Adrenal gland (tissue), 5 donors: ENCODE measurements around the gene CCR9.

Experiments
- POLR2A ChIP-seq, 2 donors: fragments of 450-650 bp; IDR thresholded peaks; one replicate each; pipeline ENCODE4 v1.6.1; 2017; ENCODE audit warnings: antibody characterized with exemption in 2 of 2, mild to moderate bottlenecking in 2 of 2, moderate library complexity in 1 of 2
- TF ChIP-seq, protein P1 (sequence below), 6 experiments: fragments of 450-650 bp in 4 of 6; fragments of 200-600 bp in 2 of 6; sonication (generic) in 1 of 6; IDR thresholded peaks; 1 replicate in 5 of 6; 2 replicates in 1 of 6; pipeline versions ENCODE4 v1.5.1 to v1.8.0; 2016 to 2021; ENCODE audit warnings: antibody characterized with exemption in 6 of 6, mild to moderate bottlenecking in 2 of 6, moderate library complexity in 1 of 6
- donor health status: DM: no; HTN: no; CAD: no.

DNA sequence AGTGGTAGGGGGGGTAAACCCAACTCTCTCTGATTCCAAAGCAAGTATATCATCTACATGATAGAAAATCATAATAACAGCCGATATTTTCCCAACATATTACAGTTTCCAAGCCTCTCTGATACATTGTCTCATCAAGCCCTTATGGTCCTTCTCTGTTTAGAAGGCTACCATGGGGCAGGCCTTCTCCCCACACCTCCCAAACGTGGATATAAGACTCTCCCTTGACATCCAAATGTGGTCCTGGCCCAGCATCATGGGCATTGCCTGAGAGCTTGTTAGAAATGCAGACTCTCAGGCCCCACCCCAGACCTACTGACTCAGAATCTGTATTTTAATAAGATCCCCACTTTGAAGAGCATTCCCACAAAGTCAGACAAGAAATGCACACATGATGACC lies 17.7 kb upstream of the CCR9 start:
- TF ChIP-seq, protein P1, sequence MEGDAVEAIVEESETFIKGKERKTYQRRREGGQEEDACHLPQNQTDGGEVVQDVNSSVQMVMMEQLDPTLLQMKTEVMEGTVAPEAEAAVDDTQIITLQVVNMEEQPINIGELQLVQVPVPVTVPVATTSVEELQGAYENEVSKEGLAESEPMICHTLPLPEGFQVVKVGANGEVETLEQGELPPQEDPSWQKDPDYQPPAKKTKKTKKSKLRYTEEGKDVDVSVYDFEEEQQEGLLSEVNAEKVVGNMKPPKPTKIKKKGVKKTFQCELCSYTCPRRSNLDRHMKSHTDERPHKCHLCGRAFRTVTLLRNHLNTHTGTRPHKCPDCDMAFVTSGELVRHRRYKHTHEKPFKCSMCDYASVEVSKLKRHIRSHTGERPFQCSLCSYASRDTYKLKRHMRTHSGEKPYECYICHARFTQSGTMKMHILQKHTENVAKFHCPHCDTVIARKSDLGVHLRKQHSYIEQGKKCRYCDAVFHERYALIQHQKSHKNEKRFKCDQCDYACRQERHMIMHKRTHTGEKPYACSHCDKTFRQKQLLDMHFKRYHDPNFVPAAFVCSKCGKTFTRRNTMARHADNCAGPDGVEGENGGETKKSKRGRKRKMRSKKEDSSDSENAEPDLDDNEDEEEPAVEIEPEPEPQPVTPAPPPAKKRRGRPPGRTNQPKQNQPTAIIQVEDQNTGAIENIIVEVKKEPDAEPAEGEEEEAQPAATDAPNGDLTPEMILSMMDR (IDR thresholded peaks at IDR 0.05): no peak
- TF ChIP-seq POLR2A (IDR thresholded peaks at IDR 0.05): no peak
